Common myeloid progenitor, CD34-positive (primary cell): Measurements from ENCODE around the gene FN1.

Source experiments
- CTCF ChIA-PET: fragments of 350-600 bp; sonication (Branson Sonifier 250); formaldehyde crosslinking; loops from one replicate; lab custom pipeline; 2021; ENCODE audit warnings: antibody characterized with exemption; lab: Charles Lee
- POLR2A ChIA-PET: fragments of 350-600 bp; sonication (Branson Sonifier 250); formaldehyde crosslinking; loops from one replicate; lab custom pipeline; 2021; ENCODE audit warnings: antibody characterized with exemption; lab: Charles Lee
- DNase-seq, 3 donors: peaks; one replicate each; pipeline versions ENCODE4 v3.0.0 to v3.0.0-alpha.2; 2013
- H3K27ac ChIP-seq, 2 experiments: 1 replicate in 1 of 2; 2 replicates in 1 of 2; pipeline ENCODE4 v1.7.0; 2013; ENCODE audit warnings: inconsistent platforms in 2 of 2, low read length in 2 of 2, mild to moderate bottlenecking in 2 of 2, low read depth in 1 of 2, moderate library complexity in 1 of 2; ENCODE audit not compliant: severe bottlenecking in 2 of 2, insufficient read depth in 1 of 2, poor library complexity in 1 of 2
- H3K27me3 ChIP-seq, 5 experiments: replicated peaks in 2 of 5; 1 replicate in 3 of 5; 2 replicates in 2 of 5; pipeline versions ENCODE4 v1.6.1 to v1.7.0; 2013; ENCODE audit warnings: low read length in 4 of 5, mild to moderate bottlenecking in 2 of 5, moderate library complexity in 2 of 5, inconsistent platforms in 1 of 5; ENCODE audit not compliant: insufficient read depth in 5 of 5, control insufficient read depth in 4 of 5
- H3K36me3 ChIP-seq, 4 experiments: 1 replicate in 2 of 4; 2 replicates in 2 of 4; pipeline versions ENCODE4 v1.6.1 to v1.7.0; 2013; ENCODE audit warnings: low read length in 3 of 4, control low read depth in 1 of 4, mild to moderate bottlenecking in 1 of 4; ENCODE audit not compliant: control insufficient read depth in 4 of 4, insufficient read depth in 4 of 4
- H3K4me1 ChIP-seq, 4 experiments: 1 replicate in 3 of 4; 2 replicates in 1 of 4; pipeline versions ENCODE4 v1.6.1 to v1.7.1; 2013; ENCODE audit warnings: low read length in 3 of 4, mild to moderate bottlenecking in 3 of 4, control low read depth in 1 of 4, inconsistent platforms in 1 of 4, moderate library complexity in 1 of 4; ENCODE audit not compliant: control insufficient read depth in 4 of 4, insufficient read depth in 4 of 4; ENCODE audit errors: control extremely low read depth in 1 of 4
- H3K4me3 ChIP-seq, 7 experiments: 1 replicate in 4 of 7; 2 replicates in 3 of 7; pipeline versions ENCODE4 v1.5.1 to v1.7.0; 2013; ENCODE audit warnings: mild to moderate bottlenecking in 7 of 7, low read length in 6 of 7, moderate library complexity in 6 of 7, inconsistent platforms in 2 of 7, low read depth in 2 of 7, control low read depth in 1 of 7; ENCODE audit not compliant: insufficient read depth in 4 of 7, control insufficient read depth in 1 of 7; ENCODE audit errors: extremely low read depth in 1 of 7
- H3K9me3 ChIP-seq, 5 experiments: 1 replicate in 4 of 5; 2 replicates in 1 of 5; pipeline versions ENCODE4 v1.6.1 to v1.7.1; 2013; ENCODE audit warnings: low read length in 4 of 5, mild to moderate bottlenecking in 2 of 5, inconsistent platforms in 1 of 5, low read depth in 1 of 5, moderate library complexity in 1 of 5; ENCODE audit not compliant: control insufficient read depth in 4 of 5, insufficient read depth in 2 of 5; ENCODE audit errors: control extremely low read depth in 1 of 5
- WGBS: methylation state at CpG from one replicate; pipeline ENCODE4 v1.1.5; 2013; ENCODE audit not compliant: insufficient coverage; 5-methylcytosine and 5-hydroxymethylcytosine counted together

Gene FN1

DNA sequence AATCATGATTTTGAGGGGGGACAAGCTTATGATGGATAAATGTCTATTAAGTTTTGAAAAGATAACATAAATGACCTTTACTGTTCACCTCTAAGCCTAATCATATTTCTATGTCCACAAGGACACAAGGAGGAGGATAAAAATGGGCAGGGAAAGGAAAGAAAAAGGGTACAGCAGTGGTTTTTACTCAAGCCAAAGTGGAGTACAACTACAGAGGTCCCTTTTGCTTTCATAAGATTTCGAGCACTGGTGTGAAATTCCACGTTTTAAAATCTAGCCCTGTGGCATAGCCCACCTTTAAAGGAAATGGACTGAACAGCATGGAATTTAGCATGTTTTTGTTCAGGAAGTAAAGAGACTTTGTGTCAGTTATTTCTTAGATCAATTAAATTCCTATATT lies 19.2 kb downstream of the FN1 start:
- peaks cover 0 to 3% (median 0%) of the 10 kb centered on the region in 5 experiments for H3K27me3 ChIP-seq
- H3K4me1 ChIP-seq, result no peaks in the 10 kb centered on the region
- no peak for DNase-seq
- H3K27ac ChIP-seq, result no peak overlapping the region
- no peaks in the 10 kb centered on the region for H3K36me3 ChIP-seq
- WGBS, result 71% methylated on average over 1 of the region's 2 CpGs
- H3K9me3 ChIP-seq, result peaks cover 0 to 1% (median 0%) of the 10 kb centered on the region in 5 experiments
- POLR2A ChIA-PET, result no interaction called here
- CTCF ChIA-PET, result no interaction called here
- no peak overlapping the region for H3K4me3 ChIP-seq

DNA sequence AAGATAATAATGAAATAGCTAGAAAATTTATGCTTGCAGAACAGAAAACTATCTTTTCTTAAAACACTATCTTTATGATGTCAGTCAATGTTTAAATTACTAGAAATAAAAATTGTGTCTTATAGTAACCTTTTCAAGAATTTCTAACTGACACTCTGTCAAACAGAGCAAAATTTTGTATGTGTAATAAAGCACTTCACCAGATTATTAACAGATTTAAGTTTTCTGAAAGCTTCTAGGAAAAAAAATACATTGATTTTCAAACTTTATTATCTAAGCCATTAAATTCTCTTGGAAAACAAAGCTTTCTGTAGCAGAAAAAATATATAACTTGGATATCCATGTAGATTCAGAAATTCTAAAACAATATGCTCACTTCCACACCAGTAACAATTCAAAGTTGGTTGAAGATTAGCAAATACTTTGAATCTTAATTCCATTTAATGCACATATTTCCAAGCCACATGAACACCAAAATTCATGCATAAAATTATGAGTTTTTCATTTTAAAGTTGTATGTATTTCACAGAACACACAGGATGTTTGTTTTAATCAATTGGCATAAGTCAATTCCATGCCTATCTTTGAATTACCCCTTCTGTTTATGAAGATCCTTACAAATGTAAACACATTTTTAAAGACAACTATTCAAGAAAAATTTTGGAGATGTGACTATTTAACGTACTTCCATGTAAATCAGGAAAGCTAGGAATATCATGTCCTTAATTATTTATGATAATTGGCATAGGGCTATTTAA lies 19.9 kb downstream of the FN1 start:
- ChIA-PET CTCF (no interaction called here), POLR2A (interaction anchor here (0.6 kb wide), 1 partner anchor 43 kb away, joined by 4 read pairs; no protein-coding TSS in a partner anchor)
- Histone ChIP-seq H3K4me3 (no peak overlapping the region), H3K36me3 (no peaks in the 10 kb centered on the region), H3K4me1 (no peaks in the 10 kb centered on the region), H3K27ac (no peak overlapping the region), H3K9me3 (peaks cover 0 to 1% (median 0%) of the 10 kb centered on the region in 5 experiments), H3K27me3 (peaks cover 0 to 3% (median 0%) of the 10 kb centered on the region in 5 experiments)
- DNase-seq, result no peak
- WGBS, result no CpG with 5 or more reads among the region's 1 CpG

DNA sequence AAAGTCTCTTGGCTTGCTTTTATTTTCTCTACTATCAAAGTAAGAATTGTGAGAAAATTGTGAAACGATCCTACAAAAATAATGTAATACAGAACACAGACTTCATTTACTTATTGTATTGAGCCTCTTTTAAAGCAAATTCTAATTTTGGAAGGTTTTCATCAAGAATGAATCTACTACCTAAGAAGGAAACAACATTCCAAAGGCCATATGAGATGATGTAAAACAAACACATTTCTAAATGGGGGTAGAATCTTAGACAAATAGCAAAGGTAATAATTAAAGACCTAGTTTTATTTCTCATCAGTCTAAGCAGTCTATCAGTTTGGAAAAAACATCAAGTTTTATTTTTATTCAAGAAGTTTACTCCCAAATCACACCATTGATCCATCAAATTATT lies 20.6 kb downstream of the FN1 start:
- POLR2A ChIA-PET, result interaction anchor here (0.6 kb wide), 1 partner anchor 42 kb away, joined by 4 read pairs; no protein-coding TSS in a partner anchor
- H3K4me1 ChIP-seq, result no peaks in the 10 kb centered on the region
- no peak overlapping the region for H3K4me3 ChIP-seq
- H3K9me3 ChIP-seq, result peaks cover 0 to 1% (median 0%) of the 10 kb centered on the region in 5 experiments
- WGBS, result no CpG with 5 or more reads among the region's 1 CpG
- H3K27me3 ChIP-seq, result peaks cover 0 to 3% (median 0%) of the 10 kb centered on the region in 5 experiments
- CTCF ChIA-PET, result no interaction called here
- DNase-seq, result no peak
- H3K27ac ChIP-seq, result no peak overlapping the region
- H3K36me3 ChIP-seq, result no peaks in the 10 kb centered on the region

DNA sequence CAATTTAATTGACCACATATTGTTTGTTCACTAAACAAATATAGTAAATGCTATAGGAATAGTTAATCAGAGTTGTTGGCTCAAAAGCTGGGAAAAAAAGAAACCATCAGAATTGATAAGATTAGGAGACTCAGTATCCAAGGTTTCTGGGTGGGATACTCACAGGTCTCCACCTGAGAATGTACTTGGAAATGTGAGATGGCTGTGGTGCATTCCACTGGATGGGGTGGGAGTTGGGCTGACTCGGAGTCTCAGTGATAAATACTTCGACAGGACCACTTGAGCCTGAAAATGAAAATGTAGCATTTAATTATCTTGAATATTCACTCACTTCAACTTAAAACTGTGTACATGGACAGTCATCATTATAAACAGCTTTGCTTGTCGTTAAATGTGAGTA lies 21.2 kb downstream of the FN1 start:
- WGBS, result no CpG with 5 or more reads among the region's 3 CpGs
- Histone ChIP-seq H3K27me3 (peaks cover 0 to 3% (median 0%) of the 10 kb centered on the region in 5 experiments), H3K9me3 (peaks cover 0 to 1% (median 0%) of the 10 kb centered on the region in 5 experiments), H3K4me1 (no peaks in the 10 kb centered on the region), H3K4me3 (no peak overlapping the region), H3K36me3 (no peaks in the 10 kb centered on the region), H3K27ac (no peak overlapping the region)
- ChIA-PET POLR2A (no interaction called here), CTCF (no interaction called here)
- no peak for DNase-seq

DNA sequence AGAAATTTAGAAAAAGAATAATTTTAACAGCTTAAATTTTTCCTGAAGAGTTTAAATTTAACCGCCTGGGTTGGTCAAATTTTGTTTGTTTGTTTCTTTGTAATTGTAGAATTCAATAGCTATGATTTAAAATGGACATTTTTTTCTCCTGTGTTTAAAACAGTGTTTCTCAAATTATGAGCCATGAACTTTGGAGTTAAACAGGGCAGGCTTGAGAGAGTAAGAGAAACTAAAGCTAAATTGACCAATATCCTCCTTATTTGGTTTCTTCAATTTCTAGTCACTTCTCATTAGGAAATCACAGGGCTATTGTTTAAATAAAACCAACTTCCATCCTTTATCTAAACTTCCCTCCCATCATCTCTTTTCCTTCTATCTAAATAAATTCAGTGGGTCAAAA lies 21.9 kb downstream of the FN1 start:
- POLR2A ChIA-PET, result no interaction called here
- WGBS, result 100% methylated on average over 1 of the region's 1 CpG
- no peaks in the 10 kb centered on the region for H3K36me3 ChIP-seq
- no peak overlapping the region for H3K4me3 ChIP-seq
- CTCF ChIA-PET, result no interaction called here
- H3K27me3 ChIP-seq, result peaks cover 0 to 3% (median 0%) of the 10 kb centered on the region in 5 experiments
- H3K27ac ChIP-seq, result no peak overlapping the region
- no peak for DNase-seq
- H3K9me3 ChIP-seq, result peaks cover 0 to 1% (median 0%) of the 10 kb centered on the region in 5 experiments
- H3K4me1 ChIP-seq, result no peaks in the 10 kb centered on the region

DNA sequence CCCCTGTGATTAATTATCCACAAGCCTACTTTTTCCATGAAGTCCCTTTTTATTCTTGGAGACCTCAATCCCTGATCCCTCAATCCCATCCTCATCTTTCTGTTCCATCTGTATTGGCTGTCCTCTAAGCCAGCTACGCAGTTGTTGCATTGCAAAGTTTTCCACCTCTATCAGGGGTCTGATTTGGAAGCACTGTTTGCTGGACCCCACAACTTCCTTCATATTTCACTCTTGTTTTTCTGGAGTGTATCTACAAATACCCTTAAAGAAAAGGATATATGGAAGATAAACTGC lies 22.4 kb downstream of the FN1 start:
- Histone ChIP-seq H3K36me3 (no peaks in the 10 kb centered on the region), H3K4me1 (no peaks in the 10 kb centered on the region), H3K27me3 (peaks cover 0 to 3% (median 0%) of the 10 kb centered on the region in 5 experiments), H3K4me3 (no peak overlapping the region), H3K27ac (no peak overlapping the region), H3K9me3 (peaks cover 0 to 1% (median 0%) of the 10 kb centered on the region in 5 experiments)
- DNase-seq, result no peak
- ChIA-PET POLR2A (no interaction called here), CTCF (no interaction called here)
- WGBS, result no CpG with 5 or more reads among the region's 1 CpG

DNA sequence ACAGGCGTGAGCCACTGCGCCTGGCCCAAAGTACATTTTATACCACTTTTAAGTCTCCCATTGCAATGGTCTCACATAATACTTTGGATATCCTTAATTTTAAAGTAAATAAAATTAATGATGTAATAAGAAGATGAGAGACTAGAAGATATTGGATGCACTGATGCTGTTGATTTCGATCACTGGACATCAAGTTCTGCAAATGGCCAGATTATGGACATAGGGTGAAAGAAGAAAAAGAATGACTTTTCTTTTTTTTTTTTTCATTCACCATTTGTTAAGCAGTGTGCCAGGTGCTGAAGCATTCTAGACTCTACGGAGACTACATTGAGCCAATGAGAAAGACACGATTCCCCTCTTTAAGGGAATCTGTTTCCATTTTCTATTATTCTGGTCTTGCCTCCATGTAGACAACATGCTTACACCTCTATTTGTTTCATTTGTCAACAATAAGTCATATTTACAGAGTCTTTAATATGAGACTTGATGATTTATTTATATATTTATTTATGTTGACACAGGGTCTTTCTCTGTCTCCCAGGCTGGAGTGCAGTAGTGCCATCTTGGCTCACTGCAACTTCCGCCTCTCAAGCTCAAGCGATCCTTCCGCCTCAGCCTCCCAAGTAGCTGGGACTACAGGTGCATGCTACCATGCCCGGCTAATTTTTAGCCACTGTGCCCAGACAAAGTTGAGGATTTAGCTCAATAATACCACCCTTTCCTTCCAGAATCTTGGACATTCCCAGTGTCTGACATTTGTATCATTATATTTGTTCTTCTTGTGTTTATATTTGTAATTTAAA lies 23.7 kb downstream of the FN1 start:
- H3K9me3 ChIP-seq, result no peaks in the 10 kb centered on the region
- WGBS, result 97% methylated on average over 4 of the region's 9 CpGs
- no peaks in the 10 kb centered on the region for H3K4me1 ChIP-seq
- POLR2A ChIA-PET, result no interaction called here
- no peak overlapping the region for H3K4me3 ChIP-seq
- CTCF ChIA-PET, result no interaction called here
- H3K27me3 ChIP-seq, result no peaks in the 10 kb centered on the region
- no peaks in the 10 kb centered on the region for H3K36me3 ChIP-seq
- no peak overlapping the region for H3K27ac ChIP-seq
- no peak for DNase-seq
